NOMO-1 (cell line): ENCODE results near the gene VLDLR.

ENCODE experiments used
- DNase-seq, 2 experiments: peaks; one replicate each; lab custom pipeline; 2025; ENCODE audit not compliant: unreplicated experiment in 2 of 2; lab: John Stamatoyannopoulos, UW

Gene VLDLR

DNA sequence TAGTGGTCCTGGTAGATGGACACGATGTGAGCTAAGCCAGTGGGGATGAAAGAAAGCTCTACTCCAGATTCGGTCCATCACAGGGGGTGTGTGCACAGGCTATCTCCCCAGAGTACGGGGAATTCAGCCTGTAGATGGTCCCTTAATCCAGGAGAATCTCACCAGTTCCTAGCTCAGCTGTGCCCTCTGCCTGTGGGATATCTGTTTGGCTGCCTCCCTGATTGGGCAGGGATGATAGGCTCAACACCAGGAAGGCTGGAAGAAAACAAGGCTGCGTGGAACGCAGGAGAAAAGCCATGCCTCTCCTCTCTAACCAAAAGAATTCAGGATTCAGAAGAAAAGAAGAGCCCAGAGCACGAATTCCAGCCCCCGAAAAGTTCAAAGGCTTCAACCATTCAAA, 40.9 kb downstream of the VLDLR start:
- no peak for DNase-seq

GRCh38 chr9:2663461-2664173, 42.0 kb downstream of the VLDLR start:
- DNase-seq, result no peak

- DNase-seq, result no peak
Observed at GRCh38 chr9:2664174-2665065, 42.8 kb downstream of the VLDLR start.

- no peak for DNase-seq
Observed at GRCh38 chr9:2666569-2666968, 45.0 kb downstream of the VLDLR start.

GRCh38 chr9:2673161-2673560, 51.6 kb downstream of the VLDLR start:
- no peak for DNase-seq

GRCh38 chr9:2674141-2674824, 52.7 kb downstream of the VLDLR start:
- no peak for DNase-seq

DNA sequence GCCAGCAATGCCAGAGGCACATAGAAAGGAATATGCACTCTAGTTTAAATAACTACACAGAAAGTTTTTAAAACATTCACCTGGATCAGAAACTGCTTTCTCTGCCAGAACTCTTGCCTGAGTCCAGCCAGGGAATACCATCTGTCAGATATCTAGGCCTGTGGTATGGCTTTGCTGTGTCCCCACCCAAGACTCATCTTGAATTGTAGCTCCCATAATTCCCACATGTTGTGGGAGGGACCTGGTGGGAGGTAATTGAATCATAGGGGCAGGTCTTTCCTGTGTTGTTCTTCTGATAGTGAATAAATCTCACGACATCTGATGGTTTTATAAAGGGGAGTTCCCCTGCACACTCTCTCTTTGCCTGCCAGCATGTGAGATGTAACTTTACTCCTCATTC, 54.2 kb downstream of the VLDLR start:
- DNase-seq, result no peak

GRCh38 chr9:2676466-2676865, 54.9 kb downstream of the VLDLR start:
- DNase-seq, result no peak

DNA sequence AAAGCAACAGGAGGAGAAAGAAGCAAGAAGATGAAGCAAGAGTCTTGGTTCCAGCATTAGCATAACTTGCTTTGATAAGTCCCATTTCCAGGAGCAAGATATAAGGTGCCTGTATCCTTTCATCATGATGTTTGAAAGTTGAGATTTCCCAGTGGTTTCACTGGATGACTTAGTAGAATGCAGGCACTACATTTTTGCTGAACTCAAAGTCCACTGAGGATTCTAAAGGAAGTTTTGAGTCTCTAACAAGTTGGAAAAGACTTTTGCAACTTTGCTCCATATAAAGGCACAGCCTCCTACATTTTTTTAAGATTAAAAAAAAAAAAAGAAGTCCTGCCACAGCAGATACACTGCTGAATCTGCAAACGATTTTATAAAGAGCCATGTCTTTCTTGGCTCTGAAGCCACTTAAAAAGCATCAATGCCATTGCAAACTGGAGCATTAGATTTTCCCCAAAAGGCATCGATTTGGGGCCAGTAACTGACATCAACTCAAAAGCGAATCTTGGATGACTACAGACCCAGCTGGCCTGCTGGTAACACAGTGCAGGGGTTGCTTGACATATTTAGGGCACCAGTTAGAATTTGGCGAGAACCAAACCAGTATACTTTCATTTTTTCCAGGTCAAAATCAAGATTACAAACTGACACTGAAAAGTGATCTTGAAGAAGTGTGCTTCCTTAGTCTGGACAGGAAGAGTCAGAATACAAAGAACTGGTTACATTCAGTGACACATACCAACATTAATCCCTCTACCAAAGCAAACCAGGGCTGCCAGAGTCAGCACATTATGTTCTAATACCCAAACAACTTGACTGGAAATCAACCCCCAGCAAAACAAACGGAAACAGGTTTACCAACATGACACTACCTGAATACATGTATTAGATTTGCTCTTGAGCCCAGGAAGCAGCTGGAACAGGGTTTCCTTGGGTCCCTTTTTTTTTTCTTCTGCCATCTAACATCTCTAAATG, 56.6 kb downstream of the VLDLR start:
- DNase-seq, result no peak

- no peak for DNase-seq
Observed at GRCh38 chr9:2679011-2679410, 57.4 kb downstream of the VLDLR start.

DNA sequence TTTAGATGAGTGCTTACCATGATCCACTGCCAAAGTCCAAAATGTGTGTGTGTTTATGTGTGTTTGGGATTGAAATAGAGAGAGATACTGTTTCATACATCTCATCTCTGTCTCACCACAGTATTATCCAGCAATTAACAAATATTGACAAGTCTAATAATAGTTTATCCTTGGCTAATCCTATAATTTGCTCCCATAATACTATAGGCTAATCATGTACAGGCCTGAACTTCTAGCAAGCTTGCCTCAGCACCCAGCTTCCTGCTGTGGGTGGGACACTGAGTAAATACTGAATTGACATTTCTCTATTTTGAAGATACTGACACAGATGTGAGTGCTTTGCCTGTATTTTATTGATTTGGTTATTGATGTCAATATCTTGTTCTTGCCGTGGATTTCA, 60.4 kb downstream of the VLDLR start:
- DNase-seq, result no peak

DNA sequence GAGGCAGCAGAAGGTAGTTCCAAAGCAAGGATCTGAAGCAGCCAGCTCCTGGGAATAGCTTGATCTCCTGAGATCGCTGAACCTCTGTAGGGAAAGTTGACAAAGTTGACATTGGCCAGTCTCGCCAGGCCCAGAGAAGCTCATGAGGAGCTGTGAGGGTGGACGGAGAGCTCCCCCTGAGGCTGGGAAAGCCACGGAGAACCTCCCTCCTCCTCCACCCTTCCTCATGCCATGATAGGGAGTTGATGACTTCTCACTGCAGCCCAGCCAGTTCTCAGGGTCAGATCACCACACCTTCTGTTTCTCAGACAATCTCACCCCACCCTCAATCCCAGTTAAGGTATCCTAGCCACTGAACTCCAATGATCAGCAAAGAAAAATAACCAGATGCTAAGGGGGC, 65.3 kb downstream of the VLDLR start:
- DNase-seq, result no peak

DNA sequence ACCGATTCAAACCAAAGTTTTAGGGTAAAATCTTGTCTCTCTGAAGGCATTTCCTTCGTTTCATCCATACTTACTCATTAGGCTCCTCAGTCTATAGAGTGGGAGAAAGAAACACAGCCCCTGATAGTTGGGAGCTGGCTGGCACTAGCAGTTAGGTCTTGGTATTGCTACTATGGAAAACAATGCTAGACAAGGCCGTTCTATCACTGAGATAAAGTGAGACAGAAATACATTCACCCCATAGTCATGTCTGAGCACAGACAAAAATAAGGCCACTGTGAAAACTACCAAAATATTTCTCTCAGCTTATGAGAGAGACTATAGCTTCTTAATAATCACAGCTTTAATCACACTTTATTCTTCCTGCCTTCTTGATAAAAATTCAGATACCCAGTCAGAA, 67.0 kb downstream of the VLDLR start:
- DNase-seq, result no peak

DNA sequence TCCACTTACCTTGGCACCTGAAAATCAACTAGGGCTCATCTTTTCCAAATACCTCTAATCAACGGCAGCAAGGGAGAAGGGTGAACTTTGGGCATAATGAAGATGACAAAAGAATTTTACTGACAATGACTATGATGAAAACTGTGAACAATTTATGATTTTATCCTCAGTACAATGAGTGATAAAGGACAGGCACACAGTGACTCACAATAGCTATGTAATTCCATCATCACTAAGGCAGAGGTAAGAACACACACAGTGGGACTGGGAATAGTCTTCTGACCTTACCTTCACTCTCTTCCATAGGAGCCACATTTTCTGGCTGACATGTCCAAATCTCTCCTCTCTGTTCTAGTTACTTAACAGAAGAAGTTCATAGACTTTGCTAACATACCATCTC, 69.6 kb downstream of the VLDLR start:
- no peak for DNase-seq

DNA sequence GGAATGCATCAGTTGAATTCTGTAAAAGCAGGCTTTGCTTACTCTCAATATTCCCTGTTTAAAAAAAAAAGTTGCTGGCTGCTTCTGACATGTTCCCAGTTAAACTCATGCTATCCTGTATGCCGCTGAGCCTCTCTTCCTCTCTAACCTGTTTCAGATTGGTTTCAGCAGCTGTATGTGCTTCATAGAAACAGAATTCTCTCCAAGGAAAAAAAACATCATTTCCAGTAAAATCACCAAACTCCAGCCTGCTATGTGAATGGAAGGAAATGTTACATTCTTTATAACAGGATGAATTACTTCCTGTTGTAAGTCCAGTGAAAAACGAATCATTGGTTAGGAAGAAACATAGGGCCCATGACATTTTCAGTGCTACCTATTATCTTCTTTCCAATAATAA, 70.0 kb downstream of the VLDLR start:
- DNase-seq, result no peak

DNA sequence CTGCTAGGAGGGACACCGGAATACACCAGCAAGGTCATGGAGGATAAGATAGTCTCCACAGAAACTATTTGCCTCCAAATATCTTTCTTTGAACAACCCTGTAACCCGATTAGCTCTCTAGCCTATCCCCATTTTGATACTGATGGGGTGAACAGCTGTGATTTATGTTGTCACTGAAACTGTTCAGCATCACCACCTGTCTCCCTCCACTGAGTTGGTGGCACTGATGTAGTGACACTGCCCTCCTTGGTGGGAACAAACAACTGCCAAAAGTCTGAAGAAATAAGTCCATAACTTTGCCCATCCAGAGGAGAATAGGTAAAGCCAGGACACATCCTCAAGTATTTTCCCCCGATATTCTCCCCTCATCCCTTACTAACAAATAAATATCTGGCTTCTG, 71.5 kb downstream of the VLDLR start:
- DNase-seq, result no peak

DNA sequence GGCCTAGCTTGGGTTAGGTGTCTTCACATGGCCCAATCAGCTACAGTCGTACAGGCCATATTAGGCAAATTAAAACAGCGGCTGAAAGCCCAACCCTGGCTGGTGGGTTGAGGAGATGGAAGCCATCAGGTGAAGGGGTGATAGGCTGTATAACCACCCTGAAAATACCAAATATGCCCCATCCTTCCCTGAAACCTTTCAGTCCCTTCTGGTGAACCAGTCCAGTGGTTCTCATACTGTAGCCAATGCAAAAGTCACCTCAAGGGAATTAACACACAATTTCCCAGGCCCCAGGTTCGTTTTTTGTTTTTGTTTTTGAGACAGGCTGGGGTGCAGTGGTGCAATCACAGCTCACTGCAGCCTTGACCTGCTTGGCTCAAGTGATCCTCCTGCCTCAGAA, 75.9 kb downstream of the VLDLR start:
- no peak for DNase-seq

- no peak for DNase-seq
Observed at GRCh38 chr9:2700398-2700797, 78.8 kb downstream of the VLDLR start.

DNA sequence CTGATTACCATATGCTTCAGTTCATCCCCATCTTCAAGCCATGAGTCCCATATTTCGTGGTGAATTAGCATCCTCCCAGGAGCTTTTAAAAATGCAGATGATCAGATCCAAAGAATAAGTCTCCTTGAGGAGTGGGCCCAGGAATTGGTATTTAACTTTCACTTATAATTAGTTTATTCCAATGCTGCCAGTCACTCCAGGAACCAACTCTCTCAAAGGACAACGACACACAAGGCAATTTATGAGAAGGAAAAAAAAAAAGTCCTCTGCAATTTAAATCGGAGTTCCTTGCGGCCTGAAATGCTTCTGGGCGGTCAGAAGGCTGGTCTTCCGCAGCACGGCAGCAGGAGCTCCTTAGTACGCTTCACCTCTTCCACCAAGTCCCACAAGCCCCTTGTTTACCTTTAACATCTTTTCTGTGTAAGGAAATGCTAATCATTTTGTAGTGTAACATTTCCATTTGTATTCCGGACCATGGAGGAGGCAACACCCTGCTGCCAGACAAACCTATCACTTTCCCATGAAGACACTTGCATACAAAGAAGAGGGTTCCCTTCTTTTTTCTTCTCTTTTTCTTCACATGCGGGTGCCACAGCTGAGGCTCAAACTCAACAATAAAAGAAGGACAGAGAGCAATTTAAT, 79.4 kb downstream of the VLDLR start:
- no peak for DNase-seq

DNA sequence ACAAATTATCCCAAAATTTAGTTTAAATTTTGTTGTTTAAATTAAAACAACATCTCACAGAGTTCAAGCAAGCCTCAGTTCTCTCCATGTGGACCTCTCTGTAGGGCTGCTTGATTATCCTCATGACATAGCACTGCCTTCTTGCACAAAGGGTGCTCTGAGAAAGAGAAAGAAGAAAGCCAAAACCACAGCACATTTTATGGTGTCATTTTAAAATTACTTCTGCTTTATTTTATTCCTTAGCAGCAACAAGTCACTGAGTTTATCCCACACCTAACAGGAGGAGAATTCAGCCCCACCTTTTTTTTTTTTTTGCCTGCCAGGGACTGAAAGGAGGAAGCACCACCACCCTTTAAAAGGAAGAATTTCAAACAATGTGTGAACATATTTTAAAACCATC, 82.9 kb downstream of the VLDLR start:
- DNase-seq, result peak; percentile 49 to 70
